Prostate gland (tissue), 1 donor: Measurements from ENCODE around the gene TDRD10.

Experiments
- POLR2A ChIP-seq: fragments of 450-650 bp; IDR thresholded peaks from one replicate; pipeline ENCODE4 v1.6.1; 2016; ENCODE audit warnings: antibody characterized with exemption, mild to moderate bottlenecking
- POLR2AphosphoS5 ChIP-seq: sonication (generic); formaldehyde crosslinking; IDR thresholded peaks from one replicate; pipeline ENCODE4 v1.6.1; 2017; ENCODE audit warnings: antibody characterized with exemption

DNA sequence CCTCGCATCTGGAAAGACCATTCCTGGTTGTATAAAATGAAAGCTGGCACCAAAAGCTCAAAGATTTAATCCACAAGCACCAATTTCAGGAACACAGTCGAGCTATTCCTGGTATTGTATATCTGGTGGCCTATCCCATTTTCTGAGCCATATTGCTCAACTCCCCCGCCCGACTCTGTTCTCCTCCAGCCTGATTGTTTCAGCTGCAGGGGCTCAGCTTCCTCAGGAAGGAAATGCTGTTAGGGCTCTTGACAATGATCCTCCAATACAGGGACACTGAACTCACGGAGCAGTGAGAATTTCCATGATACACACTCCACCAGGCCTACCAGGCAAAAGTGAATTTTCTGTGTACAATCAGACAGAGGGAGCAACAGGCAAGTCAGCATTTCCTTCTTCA lies 16.9 kb upstream of the TDRD10 start:
- TF ChIP-seq POLR2A: no peak
- no peak for TF ChIP-seq POLR2AphosphoS5
